HepG2 (cell line): ENCODE results near the gene C1orf198. TPM values are rescaled to one million over a fixed set of nuclear protein-coding genes. Genes with fewer than 3 reads are reported as not detected.

Source experiments
- ATAC-seq: fragments of 200-7000 bp; cut with Tn5 transposase; 3 replicates; pipeline ENCODE4 v1.9.1; 2020; ENCODE audit warnings: mild to moderate bottlenecking, moderate library complexity
- BruUV-seq: library from RNA; stranded (reverse); fragments of 400-500 nt; replicated peaks from 2 replicates; lab custom pipeline; 2021; lab: Mats Ljungman, UMichigan
- CTCF ChIA-PET: fragments of 300-600 bp; formaldehyde crosslinking; extraction: SDS; loops from one replicate; lab custom pipeline; 2021; ENCODE audit warnings: low total read pairs, inconsistent platforms, low intra/inter-chr PET ratio; lab: Yijun Ruan, JAX
- POLR2A ChIA-PET: fragments of 350-600 bp; sonication (Branson Sonifier 250); formaldehyde crosslinking; loops from one replicate; lab custom pipeline; 2020; ENCODE audit warnings: antibody characterized with exemption, inconsistent platforms; lab: Yijun Ruan, JAX
- DNase-seq: peaks from one replicate; pipeline ENCODE4 v3.0.0-alpha.2; 2015; ENCODE audit warnings: low spot score
- FAIRE-seq: peaks from 3 replicates; lab custom pipeline; 2011; peaks lifted over from hg19 to GRCh38; lab: Jason Lieb, UNC
- H2AFZ ChIP-seq: one replicate; pipeline ENCODE4 v1.6.1; 2011; ENCODE audit warnings: low read length, inconsistent platforms
- H3K27ac ChIP-seq: fragments of 300-600 bp; 3 replicates; pipeline ENCODE4 v1.8.0; 2011; ENCODE audit warnings: mixed run types, mild to moderate bottlenecking, mixed read lengths, low read length, inconsistent platforms; ENCODE audit not compliant: insufficient read depth; ENCODE audit errors: extremely low read length
- H3K27me3 ChIP-seq, 2 experiments: fragments of 200-600 bp in 1 of 2; 2 replicates in 1 of 2; 3 replicates in 1 of 2; pipeline versions ENCODE4 v1.6.0 to v1.8.0; 2011; ENCODE audit warnings: low read length in 2 of 2, mild to moderate bottlenecking in 2 of 2, moderate library complexity in 2 of 2, inconsistent platforms in 1 of 2; ENCODE audit not compliant: insufficient read depth in 2 of 2, control insufficient read depth in 1 of 2
- H3K36me3 ChIP-seq, 2 experiments: fragments of 200-600 bp in 1 of 2; replicated peaks in 1 of 2; 2 replicates in 1 of 2; 3 replicates in 1 of 2; pipeline versions ENCODE4 v1.5.1 to v1.8.0; 2011; ENCODE audit warnings: low read length in 2 of 2, inconsistent platforms in 1 of 2; ENCODE audit not compliant: insufficient read depth in 2 of 2, control insufficient read depth in 1 of 2
- H3K4me1 ChIP-seq: 2 replicates; pipeline ENCODE4 v1.5.1; 2012; ENCODE audit warnings: low read length, inconsistent platforms; ENCODE audit not compliant: insufficient read depth
- H3K4me2 ChIP-seq: 2 replicates; pipeline ENCODE4 v1.6.0; 2011; ENCODE audit warnings: low read depth, low read length, inconsistent platforms
- H3K4me3 ChIP-seq, 3 experiments: fragments of 200-600 bp in 1 of 3; sonication (generic), shearing (Covaris generic) in 1 of 3; replicated peaks in 1 of 3; 2 replicates each; pipeline ENCODE4 v1.5.1; 2011 to 2016; ENCODE audit warnings: low read length in 3 of 3, inconsistent platforms in 2 of 3, low read depth in 2 of 3, mild to moderate bottlenecking in 2 of 3, control low read depth in 1 of 3, mixed read lengths in 1 of 3; ENCODE audit not compliant: insufficient read depth in 1 of 3
- H3K79me2 ChIP-seq: one replicate; pipeline ENCODE4 v1.6.1; 2011; ENCODE audit warnings: low read length, inconsistent platforms; ENCODE audit not compliant: insufficient read depth
- H3K9ac ChIP-seq: 2 replicates; pipeline ENCODE4 v1.6.0; 2011; ENCODE audit warnings: mild to moderate bottlenecking, low read depth, low read length, inconsistent platforms; ENCODE audit not compliant: insufficient read depth
- H3K9me3 ChIP-seq: 2 replicates; pipeline ENCODE4 v1.5.1; 2012; ENCODE audit warnings: mild to moderate bottlenecking, low read length
- H4K20me1 ChIP-seq: 2 replicates; pipeline ENCODE4 v1.6.0; 2011; ENCODE audit warnings: inconsistent platforms, mild to moderate bottlenecking, low read length, moderate library complexity; ENCODE audit not compliant: insufficient read depth
- NR1H2 ChIP-seq: sonication (generic); formaldehyde crosslinking; IDR thresholded peaks from 2 replicates; pipeline ENCODE4 v1.8.1; 2022; ENCODE audit warnings: low read depth, missing genetic modification reagents, borderline replicate concordance
- RAD21 ChIP-seq: fragments of 450-650 bp; formaldehyde crosslinking; IDR thresholded peaks from 2 replicates; pipeline ENCODE4 v1.5.0; 2020; ENCODE audit warnings: mild to moderate bottlenecking
- RFX3 ChIP-seq: IDR thresholded peaks from 2 replicates; pipeline ENCODE4 v1.6.1; 2016; ENCODE audit warnings: missing biosample characterization, missing genetic modification reagents
- YEATS4 ChIP-seq: sonication (generic); formaldehyde crosslinking; IDR thresholded peaks from 2 replicates; pipeline ENCODE4 v1.4.0; 2020; ENCODE audit warnings: missing genetic modification reagents, borderline replicate concordance
- ZNF619 ChIP-seq: sonication (generic); formaldehyde crosslinking; IDR thresholded peaks from 2 replicates; pipeline ENCODE4 v1.4.0; 2020; ENCODE audit warnings: mild to moderate bottlenecking, missing genetic modification reagents
- ZNF7 ChIP-seq: IDR thresholded peaks from 2 replicates; pipeline ENCODE4 v1.6.1; 2016; ENCODE audit warnings: missing biosample characterization, missing genetic modification reagents
- ZNF746 ChIP-seq: sonication (generic); formaldehyde crosslinking; IDR thresholded peaks from 2 replicates; pipeline ENCODE4 v1.8.0; 2022; ENCODE audit warnings: mild to moderate bottlenecking, missing genetic modification reagents
- WGBS: methylation state at CpG from one replicate; pipeline ENCODE4 v1.1.6; 2017; ENCODE audit warnings: low lambda C conversion rate; 5-methylcytosine and 5-hydroxymethylcytosine counted together
- in situ Hi-C: cut with HindIII; loops from 2 replicates; pipeline ENCODE4 v1.10.0; 2017; ENCODE audit warnings: low pct_unique_long_range_greater_than_20kb; ENCODE audit not compliant: extremely low pct_ligation_motif_present
- intact Hi-C: fragments of 100-400 bp; cut with micrococcal nuclease; formaldehyde crosslinking; loops from one replicate; pipeline ENCODE4 v1.10.0; 2022; ENCODE audit not compliant: unreplicated experiment
- polyA plus RNA-seq, 8 experiments: library from polyadenylated mRNA; depleted of rRNA in 3 of 8; stranded (reverse) in 7 of 8; unstranded in 1 of 8; fragments of >200 nt; fragmentation: Illumina TruSeq in 4 of 8; extraction: Trizol in 4 of 8; gene quantifications; 2 replicates each; pipeline versions ENCODE4 v1.2.1 to v1.2.3, GENCODE V29; 2011 to 2016; ENCODE audit warnings: low read depth in 4 of 8, missing spikeins in 1 of 8, mixed read lengths in 1 of 8; ENCODE audit not compliant: insufficient read depth in 1 of 8
- total RNA-seq, 5 experiments: library from RNA; depleted of rRNA; stranded (reverse); fragments of >200 nt; fragmentation: Illumina TruSeq; extraction: Trizol; gene quantifications; 2 replicates each; pipeline ENCODE4 v1.2.3, GENCODE V29; 2016; ENCODE audit warnings: low read depth in 1 of 5
- TF ChIP-seq, protein P1 (sequence below): sonication (generic); formaldehyde crosslinking; IDR thresholded peaks from 2 replicates; pipeline ENCODE4 v1.8.0; 2022; ENCODE audit warnings: missing genetic modification reagents, mild to moderate bottlenecking, moderate library complexity, borderline replicate concordance

Gene C1orf198
- total and polyA plus RNA-seq, 2 of the 13 experiments (the other 11 are each of a cell fraction or from before 2014, with no cell fraction given): 12.7 to 13.4 TPM

DNA sequence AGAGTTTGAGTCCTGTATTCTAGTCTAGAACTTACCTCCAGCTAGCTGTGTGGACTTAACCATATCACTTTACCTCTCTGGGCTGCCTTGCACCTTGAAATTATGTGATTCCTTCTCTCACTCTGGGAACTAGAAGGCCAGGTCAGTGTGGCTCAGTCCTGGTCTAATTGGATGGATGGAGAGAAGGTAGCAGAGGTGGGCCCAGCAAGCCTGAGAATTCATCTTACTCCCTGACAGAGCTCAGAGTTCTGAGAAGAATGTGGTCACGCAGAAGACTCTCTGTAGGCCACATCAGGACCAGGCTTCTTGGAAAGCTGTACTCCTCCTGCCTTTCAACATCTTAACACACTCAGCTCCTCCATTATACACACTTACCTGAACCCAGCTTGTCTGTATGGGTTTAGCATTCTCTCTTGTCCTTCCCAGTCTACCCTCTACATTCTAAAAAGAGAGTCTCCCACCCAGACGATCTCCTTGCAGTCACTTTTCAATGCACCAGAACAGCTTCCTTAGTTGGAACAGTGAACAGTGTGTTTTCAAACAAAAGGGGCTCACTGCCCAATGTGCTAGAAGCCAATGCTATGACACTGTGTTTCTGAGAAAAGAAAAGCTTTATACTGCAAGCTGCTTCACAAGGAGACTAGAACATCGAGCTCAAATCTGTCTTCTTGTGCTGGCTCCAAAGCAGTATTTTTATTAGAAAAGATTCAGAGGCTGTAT is 60.6 kb downstream of the C1orf198 start:
- Histone ChIP-seq H3K9ac (no peak overlapping the region), H3K27me3 (peaks cover 0 to 4% of the 10 kb centered on the region in 2 experiments; a peak in 3 of 5 replicates), H4K20me1 (no peaks in the 10 kb centered on the region), H3K79me2 (no peaks in the 10 kb centered on the region), H3K36me3 (no peaks in the 10 kb centered on the region), H3K9me3 (peaks cover 5% of the 10 kb centered on the region), H3K4me1 (no peaks in the 10 kb centered on the region), H3K27ac (no peak overlapping the region), H2AFZ (no peak overlapping the region), H3K4me2 (no peak overlapping the region), H3K4me3 (no peak overlapping the region)
- intact Hi-C loops: no loop called here
- CTCF ChIA-PET: no interaction called here
- ATAC-seq (no peak), DNase-seq (no peak), FAIRE-seq (no peak)
- POLR2A ChIA-PET: no interaction called here
- in situ Hi-C loops: no loop called here
- BruUV-seq: no TSS peak
- WGBS: 23% methylated on average over 3 of the region's 3 CpGs
- TF ChIP-seq RFX3 (no peak), ZNF619 (CRISPR knock-in tag) (no peak), ZNF7 (CRISPR knock-in tag) (no peak), NR1H2 (CRISPR knock-in tag) (no peak), ZNF746 (CRISPR knock-in tag) (no peak), YEATS4 (CRISPR knock-in tag) (no peak), RAD21 (no peak)
- TF ChIP-seq, protein P1, sequence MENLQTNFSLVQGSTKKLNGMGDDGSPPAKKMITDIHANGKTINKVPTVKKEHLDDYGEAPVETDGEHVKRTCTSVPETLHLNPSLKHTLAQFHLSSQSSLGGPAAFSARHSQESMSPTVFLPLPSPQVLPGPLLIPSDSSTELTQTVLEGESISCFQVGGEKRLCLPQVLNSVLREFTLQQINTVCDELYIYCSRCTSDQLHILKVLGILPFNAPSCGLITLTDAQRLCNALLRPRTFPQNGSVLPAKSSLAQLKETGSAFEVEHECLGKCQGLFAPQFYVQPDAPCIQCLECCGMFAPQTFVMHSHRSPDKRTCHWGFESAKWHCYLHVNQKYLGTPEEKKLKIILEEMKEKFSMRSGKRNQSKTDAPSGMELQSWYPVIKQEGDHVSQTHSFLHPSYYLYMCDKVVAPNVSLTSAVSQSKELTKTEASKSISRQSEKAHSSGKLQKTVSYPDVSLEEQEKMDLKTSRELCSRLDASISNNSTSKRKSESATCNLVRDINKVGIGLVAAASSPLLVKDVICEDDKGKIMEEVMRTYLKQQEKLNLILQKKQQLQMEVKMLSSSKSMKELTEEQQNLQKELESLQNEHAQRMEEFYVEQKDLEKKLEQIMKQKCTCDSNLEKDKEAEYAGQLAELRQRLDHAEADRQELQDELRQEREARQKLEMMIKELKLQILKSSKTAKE (CRISPR knock-in tag): no peak
